HCT116 (cell line): ENCODE results near the gene NEO1. TPM values are rescaled to one million over a fixed set of nuclear protein-coding genes. Genes with fewer than 3 reads are reported as not detected.

Experiments used
- ATAC-seq: fragments of 200-7000 bp; cut with Tn5 transposase; 2 replicates; pipeline ENCODE4 v1.9.1; 2020; ENCODE audit warnings: mild to moderate bottlenecking, moderate library complexity
- BruUV-seq: library from RNA; stranded (reverse); fragments of 400-500 nt; replicated peaks from 2 replicates; lab custom pipeline; 2021; lab: Mats Ljungman, UMichigan
- CTCF ChIA-PET: fragments of 300-600 bp; sonication (Branson Sonifier 250); formaldehyde crosslinking; loops from one replicate; lab custom pipeline; 2021; ENCODE audit warnings: antibody characterized with exemption; lab: Charles Lee
- POLR2A ChIA-PET: fragments of 300-600, 350-600 bp; sonication (Branson Sonifier 250); formaldehyde crosslinking; loops from one replicate; lab custom pipeline; 2021; ENCODE audit warnings: antibody characterized with exemption; lab: Charles Lee
- RAD21 ChIA-PET, 2 experiments: fragments of 300-600 bp; sonication (Branson Sonifier 250); formaldehyde crosslinking; loops; one replicate each; lab custom pipeline; 2023; ENCODE audit warnings: low total read pairs in 2 of 2; ENCODE audit not compliant: uncharacterized antibody in 2 of 2, unreplicated experiment in 2 of 2, low non-redundant PET in 1 of 2; lab: Charles Lee
- DNase-seq: peaks from one replicate; pipeline ENCODE4 v3.0.0-alpha.2; 2010; ENCODE audit warnings: low read depth, low spot score
- H2AFZ ChIP-seq: fragments of 200-600 bp; shearing (Covaris generic), sonication (generic); 2 replicates; pipeline ENCODE4 v1.6.1; 2017; ENCODE audit warnings: low read depth, mixed run types, mixed read lengths, antibody characterized with exemption, low read length; ENCODE audit not compliant: poor library complexity, severe bottlenecking
- H3K27ac ChIP-seq: 2 replicates; pipeline ENCODE4 v1.5.1; 2012; ENCODE audit warnings: low read depth, low read length
- H3K27me3 ChIP-seq: fragments of 200-600 bp; sonication (generic); 2 replicates; pipeline ENCODE4 v1.6.1; 2016; ENCODE audit warnings: mixed run types, low read length, mixed read lengths; ENCODE audit not compliant: insufficient read depth
- H3K36me3 ChIP-seq, 2 experiments: fragments of 200-500 bp in 1 of 2; fragments of 200-600 bp in 1 of 2; sonication (Bioruptor generic) in 1 of 2; sonication (generic) in 1 of 2; 2 replicates each; pipeline versions ENCODE4 v1.5.1 to v1.6.1; 2014 to 2016; ENCODE audit warnings: low read length in 2 of 2, inconsistent platforms in 1 of 2, mixed read lengths in 1 of 2, mixed run types in 1 of 2; ENCODE audit not compliant: insufficient read depth in 2 of 2, control insufficient read depth in 1 of 2
- H3K4me1 ChIP-seq, 2 experiments: fragments of 200-600 bp in 1 of 2; sonication (generic) in 1 of 2; 2 replicates each; pipeline versions ENCODE4 v1.5.1 to v1.6.1; 2012 to 2017; ENCODE audit warnings: low read length in 2 of 2, inconsistent platforms in 1 of 2, mild to moderate bottlenecking in 1 of 2, mixed read lengths in 1 of 2, mixed run types in 1 of 2, moderate library complexity in 1 of 2; ENCODE audit not compliant: insufficient read depth in 2 of 2, control insufficient read depth in 1 of 2
- H3K4me2 ChIP-seq: fragments of 200-600 bp; sonication (generic); 2 replicates; pipeline ENCODE4 v1.6.1; 2017; ENCODE audit warnings: mixed run types, low read length, mixed read lengths
- H3K4me3 ChIP-seq, 2 experiments: fragments of 200-600 bp in 1 of 2; sonication (generic) in 1 of 2; replicated peaks in 1 of 2; 2 replicates each; pipeline ENCODE4 v1.5.1; 2011 to 2016; ENCODE audit warnings: low read length in 2 of 2, control low read depth in 1 of 2, low read depth in 1 of 2, mild to moderate bottlenecking in 1 of 2, mixed read lengths in 1 of 2, mixed run types in 1 of 2
- H3K79me2 ChIP-seq: fragments of 200-600 bp; sonication (generic); 2 replicates; pipeline ENCODE4 v1.6.1; 2017; ENCODE audit warnings: mild to moderate bottlenecking, mixed run types, low read length, moderate library complexity, mixed read lengths; ENCODE audit not compliant: insufficient read depth
- H3K9ac ChIP-seq: fragments of 200-600 bp; sonication (generic); 2 replicates; pipeline ENCODE4 v1.6.1; 2016; ENCODE audit warnings: low read length, mixed read lengths
- H3K9me2 ChIP-seq: fragments of 200-600 bp; sonication (generic), shearing (Covaris generic); 2 replicates; pipeline ENCODE4 v1.6.1; 2017; ENCODE audit warnings: mixed run types, mild to moderate bottlenecking, moderate library complexity; ENCODE audit not compliant: insufficient read depth
- H3K9me3 ChIP-seq, 2 experiments: fragments of 200-500 bp in 1 of 2; fragments of 200-600 bp in 1 of 2; sonication (Bioruptor generic) in 1 of 2; sonication (generic) in 1 of 2; 2 replicates each; pipeline ENCODE4 v1.6.1; 2014 to 2017; ENCODE audit warnings: low read length in 2 of 2, mixed read lengths in 2 of 2, inconsistent platforms in 1 of 2, low read depth in 1 of 2, mild to moderate bottlenecking in 1 of 2, mixed run types in 1 of 2, moderate library complexity in 1 of 2; ENCODE audit not compliant: control insufficient read depth in 1 of 2, insufficient read depth in 1 of 2
- H4K20me1 ChIP-seq: fragments of 200-600 bp; sonication (generic), shearing (Covaris generic); 2 replicates; pipeline ENCODE4 v1.6.1; 2017; ENCODE audit warnings: mixed run types, mild to moderate bottlenecking, moderate library complexity; ENCODE audit not compliant: insufficient read depth
- EGR1 ChIP-seq: IDR thresholded peaks from 2 replicates; pipeline ENCODE4 v1.6.1; 2012; ENCODE audit warnings: low read depth
- JUND ChIP-seq: IDR thresholded peaks from 2 replicates; pipeline ENCODE4 v1.6.1; 2012
- SRF ChIP-seq: IDR thresholded peaks from 2 replicates; pipeline ENCODE4 v1.6.1; 2012; ENCODE audit warnings: low read depth
- TCF7L2 ChIP-seq: IDR thresholded peaks from 2 replicates; pipeline ENCODE4 v1.7.0; 2011; ENCODE audit warnings: borderline replicate concordance, inconsistent platforms; ENCODE audit not compliant: insufficient read depth, insufficient read length; ENCODE audit errors: extremely low read depth
- intact Hi-C: fragments of 100-400 bp; cut with micrococcal nuclease; formaldehyde crosslinking; loops from 2 replicates; pipeline ENCODE4 v1.10.0; 2022
- total RNA-seq: library from RNA; stranded (reverse); gene quantifications from one replicate; pipeline ENCODE4 v1.2.1, GENCODE V29; 2021; ENCODE audit not compliant: unreplicated experiment
- TF ChIP-seq, protein P1 (sequence below), 3 experiments: fragments of 200-600 bp in 1 of 3; sonication (generic) in 1 of 3; IDR thresholded peaks in 2 of 3; conservative IDR thresholded peaks in 1 of 3; 2 replicates each; pipeline ENCODE4 v1.5.1; 2012 to 2017; ENCODE audit warnings: low read depth in 2 of 3, low read length in 2 of 3, antibody characterized with exemption in 1 of 3, borderline replicate concordance in 1 of 3, control low read depth in 1 of 3, mild to moderate bottlenecking in 1 of 3, mixed read lengths in 1 of 3, mixed run types in 1 of 3, moderate library complexity in 1 of 3; ENCODE audit not compliant: insufficient read depth in 1 of 3

Gene NEO1
- total RNA-seq, 1 experiment from 2014 or later: 30.0 TPM

DNA sequence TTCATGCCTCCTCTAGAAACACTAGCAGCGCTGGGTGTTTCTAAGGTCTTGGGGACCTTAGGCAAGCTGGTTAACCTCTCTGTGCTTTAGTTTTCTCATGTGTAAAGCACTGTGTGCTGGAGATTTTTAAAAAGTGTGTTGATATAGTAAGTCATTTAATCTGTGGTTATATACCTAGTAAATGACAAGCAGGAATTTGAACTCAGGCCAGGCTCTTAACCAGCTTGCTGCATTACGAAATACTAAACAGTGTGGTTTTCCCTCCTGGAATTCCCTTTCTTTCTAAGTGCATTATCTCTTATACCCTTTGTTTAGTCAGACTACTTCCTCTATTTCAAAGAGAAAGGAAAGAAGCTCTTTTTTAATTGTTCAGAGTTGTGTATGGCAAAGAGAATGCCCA lies 26.5 kb downstream of the NEO1 start (continued):
- TF ChIP-seq, protein P1, sequence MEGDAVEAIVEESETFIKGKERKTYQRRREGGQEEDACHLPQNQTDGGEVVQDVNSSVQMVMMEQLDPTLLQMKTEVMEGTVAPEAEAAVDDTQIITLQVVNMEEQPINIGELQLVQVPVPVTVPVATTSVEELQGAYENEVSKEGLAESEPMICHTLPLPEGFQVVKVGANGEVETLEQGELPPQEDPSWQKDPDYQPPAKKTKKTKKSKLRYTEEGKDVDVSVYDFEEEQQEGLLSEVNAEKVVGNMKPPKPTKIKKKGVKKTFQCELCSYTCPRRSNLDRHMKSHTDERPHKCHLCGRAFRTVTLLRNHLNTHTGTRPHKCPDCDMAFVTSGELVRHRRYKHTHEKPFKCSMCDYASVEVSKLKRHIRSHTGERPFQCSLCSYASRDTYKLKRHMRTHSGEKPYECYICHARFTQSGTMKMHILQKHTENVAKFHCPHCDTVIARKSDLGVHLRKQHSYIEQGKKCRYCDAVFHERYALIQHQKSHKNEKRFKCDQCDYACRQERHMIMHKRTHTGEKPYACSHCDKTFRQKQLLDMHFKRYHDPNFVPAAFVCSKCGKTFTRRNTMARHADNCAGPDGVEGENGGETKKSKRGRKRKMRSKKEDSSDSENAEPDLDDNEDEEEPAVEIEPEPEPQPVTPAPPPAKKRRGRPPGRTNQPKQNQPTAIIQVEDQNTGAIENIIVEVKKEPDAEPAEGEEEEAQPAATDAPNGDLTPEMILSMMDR (IDR thresholded peaks at IDR 0.05 in 2 of 3, conservative IDR thresholded peaks at IDR 0.05 in 1 of 3; ENCODE audit: borderline replicate concordance in 1 of 3, insufficient read depth in 1 of 3, low read depth in 2 of 3, low read length in 2 of 3): no peak
- TF ChIP-seq EGR1 (no peak), SRF (no peak), TCF7L2 (no peak)

DNA sequence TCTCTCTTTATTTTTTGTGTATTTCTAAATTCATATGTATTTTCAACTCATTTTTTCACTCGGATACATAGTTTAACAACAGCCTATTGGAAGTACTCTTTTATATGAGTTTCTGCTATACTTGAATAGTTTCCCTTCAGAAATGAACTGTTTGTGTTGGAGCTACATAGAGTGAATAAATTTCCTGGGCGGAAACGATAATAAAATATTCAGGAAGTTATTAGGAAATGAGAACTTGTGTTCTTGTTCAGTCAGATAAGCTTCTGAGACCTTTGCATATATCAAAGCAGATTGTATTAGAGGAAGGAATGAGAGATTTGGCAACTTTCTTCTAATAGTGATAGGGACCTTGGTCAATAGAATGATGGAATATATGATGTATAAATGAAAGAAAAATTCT lies 27.3 kb downstream of the NEO1 start:
- Histone ChIP-seq H3K4me3 (no peak overlapping the region), H3K9me2 (no peaks in the 10 kb centered on the region), H4K20me1 (no peaks in the 10 kb centered on the region), H3K27me3 (no peaks in the 10 kb centered on the region), H3K4me1 (no peaks in the 10 kb centered on the region), H3K9me3 (no peaks in the 10 kb centered on the region), H2AFZ (no peak overlapping the region), H3K27ac (no peak overlapping the region), H3K4me2 (no peak overlapping the region), H3K79me2 (no peaks in the 10 kb centered on the region), H3K9ac (no peak overlapping the region), H3K36me3 (no peaks in the 10 kb centered on the region)
- no peak for TF ChIP-seq JUND
- intact Hi-C loops: no loop called here
- ATAC-seq (no peak), DNase-seq (no peak)
- ChIA-PET CTCF (interaction anchor here (0.6 to 2.6 kb wide), 2 partner anchors 16 to 358 kb away, joined by 3 to 10 read pairs; no protein-coding TSS in a partner anchor), RAD21 (no interaction called here), POLR2A (no interaction called here)
- no TSS peak for BruUV-seq
